ENCODE measurements around the gene CNOT3. TPM values are rescaled to one million over a fixed set of nuclear protein-coding genes. Genes with fewer than 3 reads are reported as not detected.
"Not testable (repeated sequence)": the region's sequence is repeated elsewhere in the genome, so short reads cannot be mapped to it uniquely, and the experiment has no call there.

The CNOT3 gene
- total RNA-seq, 1 experiment from 2014 or later, result 27.6 TPM

DNA sequence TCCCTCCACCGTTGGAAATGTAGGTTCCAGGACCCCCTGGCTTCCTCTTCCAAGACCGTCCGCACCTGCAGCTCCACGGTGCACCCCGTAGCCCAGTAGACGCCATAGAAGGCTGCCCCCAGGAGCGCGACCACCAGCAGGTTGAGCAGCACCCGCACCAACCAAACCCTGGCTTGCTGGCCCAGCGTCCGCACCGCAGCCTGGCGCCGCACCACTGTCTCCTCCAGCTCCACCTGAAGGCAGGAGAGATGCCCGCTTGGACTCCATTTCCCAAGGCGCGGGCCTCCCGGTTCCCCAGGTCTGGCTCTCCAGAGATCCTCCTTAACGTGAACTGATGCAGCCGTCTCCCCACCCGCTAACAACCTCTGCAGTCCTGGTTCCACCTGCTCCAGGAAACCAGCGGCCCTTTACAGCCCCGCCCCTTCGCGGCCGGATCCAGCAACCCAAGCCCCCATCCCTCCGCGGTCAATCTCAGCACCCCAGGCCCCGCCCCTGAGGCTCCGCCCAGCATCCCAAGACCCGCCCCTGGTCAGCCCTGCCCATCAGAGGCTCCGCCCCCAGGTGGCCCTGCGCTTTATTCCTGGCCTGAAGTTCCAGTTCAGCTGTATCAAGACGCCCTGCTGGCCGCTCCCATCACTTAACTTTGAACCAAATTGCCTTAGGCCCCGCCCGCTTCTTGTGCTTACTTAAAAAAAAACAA, 27.0 kb downstream of the CNOT3 start:
- no peak for DNase-seq
- Histone ChIP-seq H3K27ac (no peak overlapping the region), H3K4me3 (no peak overlapping the region)

DNA sequence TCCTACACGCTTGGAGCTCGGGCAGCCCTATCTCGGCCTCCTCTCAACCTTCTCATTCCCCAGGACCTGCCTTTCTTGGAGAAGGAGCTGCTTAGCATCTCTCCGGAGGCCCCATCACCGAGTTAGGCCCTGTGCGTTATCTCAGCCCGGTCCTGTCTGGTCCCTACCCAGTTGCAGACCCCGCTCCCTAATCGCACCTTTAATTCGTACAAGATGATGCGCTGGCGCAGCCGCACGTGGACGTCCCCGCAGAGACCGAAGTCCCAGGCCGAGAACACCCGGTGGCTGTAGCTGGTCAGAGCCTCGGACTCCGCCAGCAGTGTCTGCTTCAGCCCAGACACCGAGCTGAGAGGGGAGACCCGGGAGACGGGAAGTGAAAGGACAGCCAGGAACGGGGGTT, 27.7 kb downstream of the CNOT3 start:
- Histone ChIP-seq H3K4me3 (no peak overlapping the region), H3K27me3 (no peaks in the 10 kb centered on the region), H3K9me3 (replicated peaks) (0 out of 2 replicates have a peak, but pooled peaks cover 4% of the 10 kb centered on the region), H3K4me1 (no peaks in the 10 kb centered on the region; the same call in 1 of the 2 replicates), H3K36me3 (no peaks in the 10 kb centered on the region), H3K27ac (no peak overlapping the region)
- no peak for DNase-seq

More for the DNA sequence above, 27.0 kb downstream of the CNOT3 start:
- Histone ChIP-seq H3K4me1 (no peaks in the 10 kb centered on the region; the same call in 1 of the 2 replicates), H3K9me3 (replicated peaks) (0 out of 2 replicates have a peak, but pooled peaks cover 4% of the 10 kb centered on the region), H3K27me3 (no peaks in the 10 kb centered on the region), H3K36me3 (no peaks in the 10 kb centered on the region)

DNA sequence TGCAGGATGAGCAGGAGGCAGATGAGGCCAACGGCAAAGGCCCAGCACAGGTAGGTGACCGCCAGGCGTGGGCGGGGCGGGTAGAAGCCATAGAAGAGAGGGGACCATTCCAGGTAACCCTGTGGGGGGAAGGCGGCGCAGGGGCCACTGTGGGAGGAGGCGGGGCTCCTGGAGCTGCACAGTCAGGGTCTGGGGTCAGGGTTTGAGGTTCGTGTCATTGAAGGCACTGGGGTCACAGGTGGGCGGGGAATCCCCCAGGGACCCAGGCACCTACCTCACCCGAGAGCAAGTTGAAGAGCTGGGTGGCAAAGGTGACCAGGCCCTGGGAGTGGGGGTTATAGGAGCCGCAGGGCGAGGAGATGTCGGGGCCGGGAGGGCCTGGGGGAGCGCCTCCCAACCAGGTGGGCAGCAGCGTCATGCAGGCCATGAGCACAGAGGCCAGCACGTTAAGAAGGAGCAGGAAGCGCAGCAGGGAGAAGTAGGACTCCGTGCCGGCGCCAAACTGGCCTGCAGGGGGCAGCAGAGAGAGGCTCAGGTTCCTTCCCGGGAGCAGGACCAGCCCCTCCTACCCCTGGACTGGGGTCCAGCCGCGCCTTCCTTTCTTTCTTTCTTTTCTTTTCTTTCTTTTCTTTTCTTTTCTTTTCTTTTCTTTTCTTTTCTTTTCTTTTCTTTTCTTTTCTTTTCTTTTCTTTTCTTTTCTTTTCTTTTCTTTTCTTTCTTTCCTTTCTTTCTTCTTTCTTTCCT, 30.8 kb downstream of the CNOT3 start:
- H3K27ac ChIP-seq, result no peak overlapping the region
- H3K36me3 ChIP-seq, result no peaks in the 10 kb centered on the region
- no peaks in the 10 kb centered on the region for H3K27me3 ChIP-seq
- 0 out of 2 replicates have a peak, but pooled peaks cover 4% of the 10 kb centered on the region for H3K9me3 ChIP-seq (replicated peaks)
- peak; percentile 89 to 93 for DNase-seq
- H3K4me1 ChIP-seq, result no peaks in the 10 kb centered on the region
- H3K4me3 ChIP-seq, result no peak overlapping the region

- no peaks in the 10 kb centered on the region for H3K4me1 ChIP-seq
- no peak overlapping the region for H3K27ac ChIP-seq
- H3K4me3 ChIP-seq, result no peak overlapping the region
- DNase-seq, result no peak
- H3K9me3 ChIP-seq (replicated peaks), result 0 out of 2 replicates have a peak, but pooled peaks cover 4% of the 10 kb centered on the region
- no peaks in the 10 kb centered on the region for H3K27me3 ChIP-seq
- no peaks in the 10 kb centered on the region for H3K36me3 ChIP-seq
Observed at GRCh38 chr19:54169149-54169740, 31.7 kb downstream of the CNOT3 start.

GRCh38 chr19:54171736-54172431, 34.3 kb downstream of the CNOT3 start:
- not testable (repeated sequence) for H3K27ac ChIP-seq; DNase-seq; H3K9me3 ChIP-seq (replicated peaks); H3K27me3 ChIP-seq; H3K4me3 ChIP-seq; H3K36me3 ChIP-seq; H3K4me1 ChIP-seq

GRCh38 chr19:54172471-54173358, 35.2 kb downstream of the CNOT3 start, which contains the start of gene TMC4:
TSS of gene TMC4 (minus strand) at chr19:54173160. CDS start at chr19:54173117, 43 bp downstream.
- Histone ChIP-seq H3K27me3 (no peaks in the 10 kb centered on the region), H3K4me3 (no peak within 1 kb of the TSS), H3K4me1 (no peaks in the 10 kb centered on the region), H3K36me3 (no peaks in the 10 kb centered on the region), H3K27ac (no peak within 1 kb of the TSS), H3K9me3 (replicated peaks) (no peaks in the 10 kb centered on the region)
- DNase-seq, result no peak

GRCh38 chr19:54173359-54173699, 35.8 kb downstream of the CNOT3 start:
- Histone ChIP-seq H3K27me3 (no peaks in the 10 kb centered on the region), H3K27ac (no peak overlapping the region), H3K9me3 (replicated peaks) (no peaks in the 10 kb centered on the region), H3K4me1 (no peaks in the 10 kb centered on the region), H3K4me3 (no peak overlapping the region), H3K36me3 (peaks cover 4% of the 10 kb centered on the region; the same call in 1 of the 2 replicates)
- DNase-seq, result no peak

GRCh38 chr19:54173951-54174834, 36.6 kb downstream of the CNOT3 start:
- Histone ChIP-seq H3K4me1 (no peaks in the 10 kb centered on the region), H3K36me3 (peaks cover 5% of the 10 kb centered on the region; the same call in 1 of the 2 replicates)

DNA sequence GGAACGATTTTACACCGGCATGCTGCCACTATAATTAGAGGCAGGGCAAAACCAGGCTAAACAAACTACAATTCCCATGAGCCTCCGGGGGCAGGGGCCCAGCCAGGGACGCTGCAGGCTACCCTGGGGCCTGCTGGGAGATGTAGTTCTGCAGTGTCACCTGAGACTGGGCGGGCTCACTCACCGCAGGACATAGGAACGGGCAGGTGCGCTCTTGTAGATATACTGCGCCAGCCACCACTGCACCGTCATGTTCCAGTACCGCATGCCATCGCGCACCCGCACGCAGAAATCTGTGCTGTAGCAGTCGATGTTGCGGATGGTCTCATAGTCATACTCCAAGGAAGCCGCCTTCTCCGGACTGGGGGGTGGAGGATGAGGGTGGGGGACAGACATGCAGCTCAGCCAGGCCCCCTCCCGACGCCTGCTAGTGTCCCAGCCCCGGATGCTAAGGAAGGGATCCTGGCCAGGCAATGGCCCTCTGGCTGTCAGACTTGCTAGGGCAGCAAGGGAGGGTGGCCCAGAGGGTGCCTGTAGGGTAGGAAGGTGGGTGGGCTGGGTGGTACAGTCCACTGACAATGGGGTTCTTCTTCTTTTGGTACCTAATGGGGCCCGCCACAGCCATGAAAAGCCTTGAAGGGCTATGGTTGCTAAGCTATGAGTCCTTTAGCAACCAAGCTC, 41.2 kb downstream of the CNOT3 start:
- Histone ChIP-seq H3K4me1 (peaks cover 2% of the 10 kb centered on the region; the same call in 1 of the 2 replicates), H3K4me3 (no peak overlapping the region), H3K36me3 (peaks cover 5% of the 10 kb centered on the region; the same call in 1 of the 2 replicates), H3K27me3 (no peaks in the 10 kb centered on the region), H3K9me3 (replicated peaks) (no peaks in the 10 kb centered on the region), H3K27ac (no peak overlapping the region)
- peak in 1 of 2 experiments; percentile 49 for DNase-seq

More at GRCh38 chr19:54173951-54174834, 36.6 kb downstream of the CNOT3 start:
- Histone ChIP-seq H3K27me3 (no peaks in the 10 kb centered on the region), H3K9me3 (replicated peaks) (no peaks in the 10 kb centered on the region), H3K27ac (no peak overlapping the region), H3K4me3 (no peak overlapping the region)
- no peak for DNase-seq

- no peak for DNase-seq
- H3K27me3 ChIP-seq, result no peaks in the 10 kb centered on the region
- peaks cover 2% of the 10 kb centered on the region; the same call in 1 of the 2 replicates for H3K4me1 ChIP-seq
- no peaks in the 10 kb centered on the region for H3K9me3 ChIP-seq (replicated peaks)
- H3K36me3 ChIP-seq, result peaks cover 5% of the 10 kb centered on the region; the same call in 1 of the 2 replicates
- H3K27ac ChIP-seq, result no peak overlapping the region
- no peak overlapping the region for H3K4me3 ChIP-seq
Observed at GRCh38 chr19:54179262-54179852, 41.8 kb downstream of the CNOT3 start.

DNA sequence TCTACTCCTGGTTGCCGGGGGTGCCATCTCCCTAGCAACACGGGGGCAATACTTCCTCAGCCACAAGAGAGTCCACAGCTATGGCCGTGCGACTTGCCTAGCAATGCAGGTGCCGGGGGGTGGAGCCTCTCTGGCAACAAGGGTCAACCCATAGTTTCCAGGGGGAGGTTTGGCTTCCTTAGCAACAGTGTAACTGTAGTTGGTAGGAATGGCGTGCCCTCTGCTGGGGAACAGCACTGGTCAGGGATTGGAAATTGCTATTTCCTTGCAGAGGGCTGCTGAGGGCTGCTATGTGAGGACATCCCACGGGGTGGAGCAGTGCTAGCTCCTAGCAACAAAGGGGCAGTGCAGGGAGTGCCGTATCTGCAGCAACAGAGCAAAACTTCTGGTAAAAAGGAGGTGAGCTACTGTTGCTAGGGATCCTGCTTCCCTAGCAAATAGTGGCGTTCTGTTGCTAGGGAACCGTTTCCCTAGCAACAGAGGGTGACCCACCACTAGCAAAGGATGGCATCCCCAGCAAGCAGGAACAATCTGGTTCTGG, 42.4 kb downstream of the CNOT3 start:
- H3K4me1 ChIP-seq, result peaks cover 2% of the 10 kb centered on the region; the same call in 1 of the 2 replicates
- H3K27ac ChIP-seq, result no peak overlapping the region
- peaks cover 5% of the 10 kb centered on the region; the same call in 1 of the 2 replicates for H3K36me3 ChIP-seq
- no peak overlapping the region for H3K4me3 ChIP-seq
- no peaks in the 10 kb centered on the region for H3K9me3 ChIP-seq (replicated peaks)
- H3K27me3 ChIP-seq, result no peaks in the 10 kb centered on the region
- DNase-seq, result peak; percentile 62 to 70

DNA sequence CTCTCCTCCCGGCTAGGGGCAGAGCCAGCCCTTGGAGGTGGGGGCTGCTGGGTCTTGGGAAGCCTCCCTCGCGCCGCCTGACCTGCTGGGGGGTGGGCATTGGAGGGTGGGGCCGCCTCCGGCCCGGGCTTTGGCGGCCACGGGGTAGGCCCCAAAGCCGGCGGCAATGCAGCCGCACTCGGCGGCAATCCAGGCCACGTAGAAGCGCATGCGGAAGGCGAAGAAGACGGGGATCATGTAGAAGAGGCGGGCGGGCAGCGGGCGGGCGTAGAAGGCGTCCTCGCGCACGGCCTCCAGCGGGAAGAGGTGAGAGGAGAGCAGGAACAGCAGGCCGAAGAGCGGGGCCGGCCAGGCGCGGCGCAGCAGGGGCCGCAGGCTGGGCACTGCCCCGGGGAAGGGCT, 43.1 kb downstream of the CNOT3 start:
- H3K9me3 ChIP-seq (replicated peaks), result no peaks in the 10 kb centered on the region
- no peaks in the 10 kb centered on the region for H3K27me3 ChIP-seq
- H3K4me3 ChIP-seq, result no peak overlapping the region
- no peak for DNase-seq
- H3K4me1 ChIP-seq, result peaks cover 2% of the 10 kb centered on the region; the same call in 1 of the 2 replicates
- no peak overlapping the region for H3K27ac ChIP-seq
- peaks cover 5% of the 10 kb centered on the region; the same call in 1 of the 2 replicates for H3K36me3 ChIP-seq
